ENCODE data around the gene PSME4. TPM values are rescaled to one million over a fixed set of nuclear protein-coding genes. Genes with fewer than 3 reads are reported as not detected.
A peak's percentile ranks its signal among the peaks of the same experiment; 100 is the strongest.

PSME4 gene
- total and polyA plus RNA-seq, 2 donors (not counting 1 experiment from before 2014, with no cell fraction given) = 34.5 to 61.9 TPM

DNA sequence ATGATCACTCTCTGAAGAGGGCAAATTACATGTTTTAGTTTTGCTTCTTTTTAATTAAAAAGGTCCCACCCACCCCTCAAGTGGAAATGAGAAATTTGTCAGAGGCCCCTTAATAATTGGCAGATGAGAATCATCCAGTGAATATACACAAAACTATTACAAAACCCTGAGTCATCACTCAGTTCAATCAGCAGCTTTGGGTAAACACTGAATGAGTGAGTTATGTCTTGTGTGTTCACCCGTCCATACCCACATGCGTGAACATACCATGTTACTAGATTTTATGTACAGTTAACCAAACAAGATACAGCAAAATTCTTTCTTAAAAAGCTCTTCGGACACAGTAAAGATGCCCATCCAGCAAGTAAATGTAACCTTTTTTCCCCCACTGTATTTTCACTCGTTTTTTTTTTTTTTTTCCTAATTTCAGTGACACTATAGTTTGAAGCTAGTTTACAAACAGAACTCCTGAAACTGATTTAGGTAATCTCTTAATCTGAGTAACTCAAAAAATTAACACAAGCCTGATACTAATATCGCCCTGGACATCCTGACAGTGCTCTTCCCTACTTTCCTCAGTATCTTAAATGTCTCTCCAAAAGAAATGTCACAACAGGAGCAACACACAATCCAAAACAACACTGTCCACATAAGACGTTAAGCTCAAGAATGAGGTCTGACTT lies 1.4 kb downstream of the PSME4 start:
- Histone ChIP-seq H3K9me3 (ENCODE audit: control extremely low read depth in 1 of 3, control insufficient read depth in 2 of 3, insufficient read depth in 1 of 3, low read length in 2 of 3) (no peaks in the 10 kb centered on the region), H2AFZ (ENCODE audit: insufficient read depth, low read depth, low read length, poor library complexity, severe bottlenecking) (peak overlapping the region; percentile 82), H3K9ac (ENCODE audit: low read length) (peak overlapping the region; percentile 92), H3K27me3 (replicated peaks in 1 of 4; ENCODE audit: control extremely low read depth in 1 of 4, control insufficient read depth in 3 of 4, insufficient read depth in 4 of 4, low read length in 3 of 4) (no peaks in the 10 kb centered on the region), H3K4me3 (ENCODE audit: control extremely low read depth in 1 of 5, extremely low read depth in 1 of 5, insufficient read depth in 1 of 5, low read depth in 2 of 5, low read length in 4 of 5) (peak overlapping the region; percentile 71 to 98 (median 95)), H3K4me1 (ENCODE audit: control insufficient read depth in 2 of 2, insufficient read depth in 2 of 2, low read length in 2 of 2) (peaks cover 40 to 41% of the 10 kb centered on the region in 2 donors), H3K4me2 (replicated peaks; ENCODE audit: low read depth, low read length, poor library complexity, severe bottlenecking) (peak overlapping the region; percentile 77), H3K36me3 (replicated peaks in 1 of 2; ENCODE audit: control extremely low read depth in 1 of 2, control insufficient read depth in 1 of 2, extremely low read depth in 1 of 2, insufficient read depth in 2 of 2, low read length in 1 of 2) (peaks cover 0 to 5% of the 10 kb centered on the region in 2 experiments), H3K27ac (ENCODE audit: low read length in 2 of 2) (peak overlapping the region; percentile 68 to 89), H4K20me1 (ENCODE audit: control insufficient read depth, insufficient read depth, low read length, poor library complexity, severe bottlenecking) (peaks cover 9% of the 10 kb centered on the region), H3K79me2 (ENCODE audit: control insufficient read depth, insufficient read depth, low read length) (peaks cover 80% of the 10 kb centered on the region)
- POLR2A ChIA-PET = interaction anchor here (0.6 to 1.6 kb wide), 5 partner anchors 35 to 1079 kb away, joined by 3 to 6 read pairs (median 3); partner anchors contain the start of gene ACYP2
- Mint-ChIP-seq H3K9me3 (ENCODE audit: insufficient read depth) (no peaks in the 10 kb centered on the region), H3K4me1 (peaks cover 59% of the 10 kb centered on the region), H3K4me3 (peak overlapping the region; percentile 94), H3K27ac (peak overlapping the region; percentile 91), H3K27me3 (no peaks in the 10 kb centered on the region)
- WGBS (ENCODE audit: insufficient coverage) = 7% methylated on average over 3 of the region's 6 CpGs
- CTCF ChIA-PET = interaction anchor here (0.6 to 2.5 kb wide), 2 partner anchors 26 to 138 kb away, joined by 3 to 11 read pairs; no protein-coding TSS in a partner anchor
- DNase-seq (peak; percentile 34), ATAC-seq (ENCODE audit: low read depth) (no peak)
- intact Hi-C loops (cut with micrococcal nuclease) = no loop called here
- TF ChIP-seq, protein P1, sequence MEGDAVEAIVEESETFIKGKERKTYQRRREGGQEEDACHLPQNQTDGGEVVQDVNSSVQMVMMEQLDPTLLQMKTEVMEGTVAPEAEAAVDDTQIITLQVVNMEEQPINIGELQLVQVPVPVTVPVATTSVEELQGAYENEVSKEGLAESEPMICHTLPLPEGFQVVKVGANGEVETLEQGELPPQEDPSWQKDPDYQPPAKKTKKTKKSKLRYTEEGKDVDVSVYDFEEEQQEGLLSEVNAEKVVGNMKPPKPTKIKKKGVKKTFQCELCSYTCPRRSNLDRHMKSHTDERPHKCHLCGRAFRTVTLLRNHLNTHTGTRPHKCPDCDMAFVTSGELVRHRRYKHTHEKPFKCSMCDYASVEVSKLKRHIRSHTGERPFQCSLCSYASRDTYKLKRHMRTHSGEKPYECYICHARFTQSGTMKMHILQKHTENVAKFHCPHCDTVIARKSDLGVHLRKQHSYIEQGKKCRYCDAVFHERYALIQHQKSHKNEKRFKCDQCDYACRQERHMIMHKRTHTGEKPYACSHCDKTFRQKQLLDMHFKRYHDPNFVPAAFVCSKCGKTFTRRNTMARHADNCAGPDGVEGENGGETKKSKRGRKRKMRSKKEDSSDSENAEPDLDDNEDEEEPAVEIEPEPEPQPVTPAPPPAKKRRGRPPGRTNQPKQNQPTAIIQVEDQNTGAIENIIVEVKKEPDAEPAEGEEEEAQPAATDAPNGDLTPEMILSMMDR (IDR thresholded peaks at IDR 0.05) = no peak
- no peak for TF ChIP-seq EZH2 (IDR thresholded peaks at IDR 0.05; ENCODE audit: borderline replicate concordance, insufficient read depth, low read depth, low read length, poor library complexity, severe bottlenecking)

DNA sequence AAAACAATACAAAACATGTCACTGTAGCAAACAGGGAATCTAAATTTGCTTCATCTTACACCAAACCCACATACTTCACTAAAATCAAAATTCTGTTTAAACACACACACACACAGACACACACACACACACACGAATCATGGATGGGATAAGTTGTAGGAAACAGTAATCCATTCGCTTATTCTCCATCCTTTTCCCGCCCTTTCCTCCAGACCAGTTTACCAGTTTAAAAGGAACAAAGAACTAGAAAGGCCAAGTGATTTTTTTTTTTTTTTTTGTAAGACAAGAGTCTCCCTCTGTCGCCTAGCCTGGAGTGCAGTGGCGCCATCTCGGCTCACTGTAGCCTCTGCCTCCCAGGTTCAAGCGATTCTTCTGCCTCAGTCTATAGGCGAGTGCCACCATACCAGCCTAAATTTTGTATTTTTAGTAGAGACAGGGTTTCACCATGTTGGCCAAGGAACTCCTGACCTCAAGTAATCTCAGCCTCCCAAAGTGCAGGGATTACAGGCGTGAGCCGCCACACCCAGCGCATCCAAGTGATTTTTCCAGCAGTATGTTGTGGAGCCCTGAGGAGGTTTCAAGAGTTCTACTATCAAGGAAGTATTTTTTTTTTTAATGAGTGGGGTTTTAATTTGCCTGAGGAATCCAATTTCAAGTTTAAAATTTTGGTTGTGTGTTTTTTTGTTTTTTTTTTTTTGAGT lies 5.7 kb downstream of the PSME4 start:
- Histone ChIP-seq H4K20me1 (ENCODE audit: control insufficient read depth, insufficient read depth, low read length, poor library complexity, severe bottlenecking) (peaks cover 19% of the 10 kb centered on the region), H3K9ac (ENCODE audit: low read length) (no peak overlapping the region), H2AFZ (ENCODE audit: insufficient read depth, low read depth, low read length, poor library complexity, severe bottlenecking) (no peak overlapping the region), H3K4me1 (ENCODE audit: control insufficient read depth in 2 of 2, insufficient read depth in 2 of 2, low read length in 2 of 2) (peaks cover 59 to 66% of the 10 kb centered on the region in 2 donors), H3K27me3 (replicated peaks in 1 of 4; ENCODE audit: control extremely low read depth in 1 of 4, control insufficient read depth in 3 of 4, insufficient read depth in 4 of 4, low read length in 3 of 4) (no peaks in the 10 kb centered on the region), H3K79me2 (ENCODE audit: control insufficient read depth, insufficient read depth, low read length) (peaks cover 99% of the 10 kb centered on the region), H3K9me3 (ENCODE audit: control extremely low read depth in 1 of 3, control insufficient read depth in 2 of 3, insufficient read depth in 1 of 3, low read length in 2 of 3) (no peaks in the 10 kb centered on the region), H3K4me2 (replicated peaks; ENCODE audit: low read depth, low read length, poor library complexity, severe bottlenecking) (peak overlapping the region; percentile 30), H3K4me3 (ENCODE audit: control extremely low read depth in 1 of 5, extremely low read depth in 1 of 5, insufficient read depth in 1 of 5, low read depth in 2 of 5, low read length in 4 of 5) (no peak overlapping the region), H3K27ac (ENCODE audit: low read length in 2 of 2) (peak overlapping the region in 1 of 2 donors; percentile 57), H3K36me3 (replicated peaks in 1 of 2; ENCODE audit: control extremely low read depth in 1 of 2, control insufficient read depth in 1 of 2, extremely low read depth in 1 of 2, insufficient read depth in 2 of 2, low read length in 1 of 2) (no peaks in the 10 kb centered on the region)
- H3K27me3 Mint-ChIP-seq = no peaks in the 10 kb centered on the region
- no peak for TF ChIP-seq EZH2 (IDR thresholded peaks at IDR 0.05; ENCODE audit: borderline replicate concordance, insufficient read depth, low read depth, low read length, poor library complexity, severe bottlenecking)
- TF ChIP-seq, protein P1 (IDR thresholded peaks at IDR 0.05) = no peak
- POLR2A ChIA-PET = no interaction called here
- CTCF ChIA-PET = no interaction called here
- ATAC-seq (ENCODE audit: low read depth) = no peak
- intact Hi-C loops (cut with micrococcal nuclease) = no loop called here
- no peak for DNase-seq
- peak overlapping the region; percentile 73 for H3K27ac Mint-ChIP-seq
- H3K4me3 Mint-ChIP-seq = peak overlapping the region; percentile 23
- no peaks in the 10 kb centered on the region for H3K9me3 Mint-ChIP-seq (ENCODE audit: insufficient read depth)
- 100% methylated on average over 3 of the region's 11 CpGs for whole genome bisulfite sequencing (ENCODE audit: insufficient coverage)
- peaks cover 79% of the 10 kb centered on the region for H3K4me1 Mint-ChIP-seq
